Left hindlimb (tissue), 1 donor: ENCODE results near the gene MTMR4.
"Not testable (repeated sequence)": the region's sequence is repeated elsewhere in the genome, so short reads cannot be mapped to it uniquely, and the experiment has no call there.

ENCODE experiments used
- DNase-seq: peaks from one replicate; pipeline ENCODE4 v3.0.0-alpha.2; 2018

Gene MTMR4

GRCh38 chr17:58513965-58514769 is at the start of gene MTMR4:
Gene MTMR4 (minus strand): TSS chr17:58514638. CDS start chr17:58514407, 231 bp downstream.
- DNase-seq: peak; percentile 86

- DNase-seq: no peak
These were observed 46.1 kb upstream of the MTMR4 start for GRCh38 chr17:58560511-58560910.

DNA sequence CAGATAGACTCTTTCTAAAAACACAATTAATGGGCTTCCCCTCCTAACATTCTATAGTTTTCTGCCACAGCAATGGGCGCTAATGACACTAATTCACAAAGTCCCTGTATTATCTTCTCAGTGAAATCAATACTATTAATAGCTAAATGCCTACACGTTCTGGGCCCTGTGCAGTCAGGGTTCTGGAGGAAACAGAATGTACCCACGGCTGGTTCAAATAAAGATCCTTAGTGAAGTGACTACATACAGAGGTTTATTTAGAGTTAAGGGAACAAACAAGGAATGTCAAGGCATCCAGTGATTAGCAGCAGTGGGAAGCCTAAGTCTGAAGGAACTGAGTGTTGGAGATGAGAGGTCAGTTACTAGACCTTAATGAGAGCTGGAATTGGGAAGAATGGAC is 43.5 kb upstream of the MTMR4 start:
- DNase-seq: no peak

DNA sequence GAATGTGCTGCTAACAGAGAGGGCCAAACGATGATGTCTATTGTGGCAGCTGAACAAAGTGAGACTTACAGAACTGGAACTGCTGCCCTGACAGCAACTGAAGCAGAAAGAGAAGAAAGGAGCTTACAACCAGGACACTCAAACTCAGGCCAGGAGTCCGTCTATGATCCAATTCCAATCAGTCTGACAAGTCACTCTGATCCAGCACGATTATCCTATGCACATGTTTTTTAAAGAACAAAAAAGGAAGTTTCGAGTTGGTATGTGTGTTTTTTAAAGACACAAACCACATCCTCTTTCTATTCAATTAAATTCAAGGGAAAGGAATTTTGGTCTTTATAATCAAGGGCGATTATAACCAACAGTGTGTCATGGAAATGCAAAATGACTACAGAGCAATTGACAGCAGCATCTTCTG is 42.4 kb upstream of the MTMR4 start:
- no peak for DNase-seq

- DNase-seq: not testable (repeated sequence)
These were observed 40.7 kb upstream of the MTMR4 start for GRCh38 chr17:58555109-58555508.

DNA sequence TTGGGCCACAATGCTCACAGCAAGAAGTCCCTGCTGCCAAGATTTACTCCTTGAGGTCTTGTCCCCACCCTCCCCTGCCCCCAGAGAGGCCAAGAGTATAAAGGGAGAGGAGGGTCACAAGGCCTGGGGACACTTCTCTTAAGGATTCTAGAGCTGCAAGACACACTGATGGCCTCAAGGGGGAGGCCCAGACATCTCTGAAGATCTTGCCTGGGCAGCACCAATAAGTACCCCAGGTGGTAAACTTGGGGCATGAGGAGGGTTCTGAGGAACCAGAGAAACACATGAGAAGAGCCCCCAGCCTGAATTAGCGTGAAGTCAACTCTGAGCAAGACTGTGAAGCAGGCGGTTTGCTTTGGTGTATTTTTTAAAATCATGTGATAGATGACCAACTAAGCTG is 26.8 kb upstream of the MTMR4 start:
- no peak for DNase-seq

DNA sequence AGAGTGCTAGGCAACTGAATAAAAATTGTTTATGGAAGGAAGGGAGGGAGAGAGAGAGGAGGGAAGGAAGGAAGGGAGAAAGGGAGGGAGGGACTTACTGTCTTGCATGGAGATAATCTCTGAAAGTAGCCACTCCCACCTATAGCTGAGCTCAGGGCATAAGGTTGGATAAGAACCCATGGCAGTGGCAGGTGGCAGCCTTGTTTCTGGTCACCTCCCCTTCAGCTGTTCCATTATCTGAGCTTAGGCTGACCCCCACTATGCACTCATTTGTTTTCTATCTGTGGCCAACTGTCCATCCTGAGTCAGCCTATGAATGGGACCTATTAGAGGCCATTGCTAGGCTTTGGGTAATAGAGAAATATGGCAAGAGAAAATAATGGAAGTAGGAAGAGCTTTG is 25.3 kb upstream of the MTMR4 start:
- no peak for DNase-seq

DNA sequence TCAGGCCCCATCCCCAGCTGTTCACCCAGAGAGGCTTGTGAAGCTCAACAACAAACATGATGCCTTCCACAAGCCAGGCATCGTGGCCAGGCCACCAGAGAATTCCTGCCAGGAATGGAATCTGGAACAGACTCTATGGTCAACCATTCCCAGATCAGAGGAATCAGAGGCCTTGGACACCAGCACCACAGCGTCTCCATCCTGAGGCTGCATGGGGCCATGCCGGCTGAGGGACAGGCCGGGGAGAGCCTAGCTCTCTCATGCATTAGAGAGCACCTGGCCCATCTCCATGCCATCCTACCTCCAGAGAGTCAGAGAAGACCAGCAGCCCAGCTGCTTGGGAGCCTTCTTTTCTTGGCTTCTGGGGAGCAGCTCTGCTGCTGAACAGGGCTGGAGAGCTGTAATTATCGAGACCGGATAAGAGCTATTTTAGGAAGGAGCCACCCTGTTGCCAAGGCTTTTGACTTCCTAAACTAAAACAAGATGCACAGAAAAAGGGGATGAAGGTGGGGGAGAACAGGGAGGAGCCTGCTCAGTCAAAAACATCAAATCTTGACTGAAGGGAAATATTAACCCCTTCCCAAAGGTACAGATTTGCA is 24.5 kb upstream of the MTMR4 start:
- DNase-seq: no peak

GRCh38 chr17:58537266-58537665 is 22.8 kb upstream of the MTMR4 start:
- DNase-seq: no peak

- no peak for DNase-seq
These were observed 22.1 kb upstream of the MTMR4 start for GRCh38 chr17:58536542-58536941.

GRCh38 chr17:58535431-58535830 is 21.0 kb upstream of the MTMR4 start:
- DNase-seq: no peak

- no peak for DNase-seq
These were observed 20.5 kb upstream of the MTMR4 start for GRCh38 chr17:58534901-58535421.

DNA sequence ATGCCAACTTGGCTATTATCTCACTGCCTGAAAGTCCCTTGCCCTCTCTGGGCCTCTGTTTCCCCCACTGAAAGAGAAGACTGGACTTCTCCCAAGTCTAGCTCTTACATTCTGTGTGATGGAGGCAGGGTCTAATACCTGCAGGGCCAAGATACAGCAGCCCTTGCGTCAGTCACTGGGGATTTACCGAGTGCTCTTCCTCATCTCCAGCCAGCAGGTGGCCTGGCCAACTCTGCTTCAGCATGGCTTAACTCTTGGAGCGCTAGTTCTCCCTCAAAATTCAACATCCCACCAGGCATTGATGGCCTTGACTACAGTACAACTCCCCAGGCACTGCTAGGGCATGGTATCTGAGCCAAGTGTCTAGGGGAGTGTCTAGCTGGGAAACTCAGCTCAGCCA is 19.9 kb upstream of the MTMR4 start:
- DNase-seq: no peak

DNA sequence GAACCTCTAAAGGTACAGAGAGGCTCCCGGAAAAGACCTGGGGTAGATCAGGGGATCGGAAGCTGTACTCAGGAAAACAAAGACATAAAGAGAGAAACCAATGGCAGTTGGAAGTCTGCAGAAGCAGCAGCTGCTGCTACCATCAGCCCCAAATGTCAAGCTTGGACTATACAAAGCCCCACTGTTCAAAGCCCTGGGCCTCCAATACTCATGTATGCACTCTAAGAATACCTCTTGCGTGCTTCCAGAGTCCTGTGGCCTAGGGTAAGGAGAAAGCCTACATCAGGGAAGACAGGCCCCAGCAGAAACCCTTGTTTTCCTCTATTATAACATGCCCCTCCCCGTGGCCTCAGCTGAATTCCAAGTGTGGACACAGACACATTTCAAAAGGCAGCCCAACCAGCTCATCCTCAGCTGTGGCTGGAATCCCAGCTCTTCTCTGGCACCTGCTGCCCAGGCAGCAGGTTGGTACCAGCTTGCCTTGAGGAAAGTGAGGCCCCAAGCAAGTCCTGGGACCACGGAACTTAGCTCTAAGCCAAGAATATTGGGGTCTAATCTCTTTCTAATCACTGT is 19.3 kb upstream of the MTMR4 start:
- no peak for DNase-seq

DNA sequence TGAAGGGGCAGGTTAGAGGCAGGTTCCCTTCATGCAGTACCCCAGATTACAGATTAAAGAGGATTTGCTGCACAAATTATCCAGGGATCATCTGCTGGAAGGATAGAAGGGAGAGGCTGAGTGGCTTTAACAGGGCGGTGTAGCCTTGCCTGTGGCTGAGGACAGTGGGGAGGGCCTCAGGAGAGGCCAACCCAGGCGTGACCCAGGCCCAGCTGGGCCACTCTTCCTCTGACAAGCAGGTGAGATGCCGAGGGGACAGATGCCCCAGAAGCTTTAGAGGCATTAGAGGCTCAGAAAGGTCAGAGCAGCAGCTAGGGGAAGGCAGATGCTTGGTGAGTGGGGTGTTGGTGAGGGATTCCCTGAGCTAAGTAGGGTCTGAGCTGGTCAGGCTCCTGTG is 18.1 kb upstream of the MTMR4 start:
- no peak for DNase-seq

- peak; percentile 66 for DNase-seq
These were observed 17.5 kb upstream of the MTMR4 start for GRCh38 chr17:58531661-58532554.

- DNase-seq: no peak
These were observed 16.7 kb upstream of the MTMR4 start for GRCh38 chr17:58531122-58531521.

DNA sequence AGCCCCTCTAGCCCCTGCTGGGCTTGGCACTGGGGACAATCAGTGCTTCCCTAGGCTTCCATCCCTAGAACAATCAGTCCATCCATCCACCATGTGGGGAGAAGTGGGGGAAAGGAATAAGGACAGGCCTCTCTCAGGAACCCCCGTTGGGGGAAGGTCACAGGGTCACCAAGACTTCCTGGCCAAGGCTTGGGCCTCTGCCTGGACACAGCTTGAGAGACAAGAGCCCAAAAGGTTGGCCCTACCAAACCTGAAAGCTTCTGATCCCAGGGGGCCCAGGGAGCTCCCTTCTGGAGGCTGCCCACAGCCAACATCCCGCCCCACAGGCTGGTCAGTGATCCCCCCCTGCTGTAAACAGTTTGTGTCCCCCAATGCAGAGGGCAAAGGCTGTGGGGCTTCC is 16.2 kb upstream of the MTMR4 start:
- DNase-seq: no peak

DNA sequence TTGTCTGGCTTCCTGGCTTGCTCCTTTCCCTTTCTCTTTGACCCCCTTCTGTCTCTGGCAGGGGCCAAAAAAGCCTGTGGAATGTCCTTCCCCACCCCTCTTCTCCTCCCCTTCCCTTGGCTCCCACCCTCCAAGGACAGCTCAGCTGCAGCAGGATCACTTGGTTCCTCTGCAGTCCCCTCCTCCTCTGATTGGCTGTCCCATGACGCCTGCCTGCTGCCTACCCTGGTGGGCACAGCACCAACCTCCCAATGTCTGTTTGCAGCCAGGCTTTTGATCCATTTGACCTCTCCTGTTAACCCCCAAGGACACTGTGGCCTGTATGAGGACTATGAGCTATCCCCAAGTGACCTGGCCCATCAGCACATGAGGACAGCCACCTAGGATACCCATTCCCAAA is 14.8 kb upstream of the MTMR4 start:
- no peak for DNase-seq

DNA sequence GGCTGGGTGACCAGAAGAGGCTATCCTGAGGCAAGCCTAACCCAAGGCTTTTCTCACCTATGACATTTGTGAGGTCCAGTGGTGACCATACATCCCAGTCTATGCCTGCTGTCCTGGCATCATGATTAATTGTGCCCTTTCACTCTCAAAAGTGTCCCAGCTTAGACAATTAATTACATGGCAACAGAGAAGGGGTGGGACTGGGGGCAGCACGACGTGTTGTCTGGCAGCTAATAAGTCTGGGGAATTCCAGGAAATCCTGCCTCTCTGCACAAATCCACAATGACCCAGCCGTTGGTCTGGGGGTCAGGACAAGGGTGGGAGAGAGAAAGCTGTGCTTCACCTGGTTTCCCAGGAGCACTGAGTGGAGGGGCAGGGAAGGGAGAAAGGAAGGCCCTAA is 14.0 kb upstream of the MTMR4 start:
- DNase-seq: no peak

- DNase-seq: no peak
These were observed 13.5 kb upstream of the MTMR4 start for GRCh38 chr17:58527949-58528348.

GRCh38 chr17:58527306-58527705 is 12.9 kb upstream of the MTMR4 start:
- no peak for DNase-seq

GRCh38 chr17:58525239-58525638 is 10.8 kb upstream of the MTMR4 start:
- peak; percentile 72 for DNase-seq
